HepG2 (cell line): Measurements from ENCODE around the gene GRB7. TPM values are rescaled to one million over a fixed set of nuclear protein-coding genes. Genes with fewer than 3 reads are reported as not detected.

ENCODE experiments used
- AKNA ChIP-seq: sonication (generic); formaldehyde crosslinking; IDR thresholded peaks from 2 replicates; pipeline ENCODE4 v1.4.0; 2020; ENCODE audit warnings: missing genetic modification reagents, borderline replicate concordance
- CBFB ChIP-seq: sonication (generic); formaldehyde crosslinking; IDR thresholded peaks from 2 replicates; pipeline ENCODE4 v1.4.0; 2020; ENCODE audit warnings: missing genetic modification reagents
- CC2D1A ChIP-seq: sonication (generic); formaldehyde crosslinking; IDR thresholded peaks from 2 replicates; pipeline ENCODE4 v1.8.1; 2023; ENCODE audit warnings: mild to moderate bottlenecking, missing genetic modification reagents
- CREB3 ChIP-seq: sonication (generic); formaldehyde crosslinking; IDR thresholded peaks from 2 replicates; pipeline ENCODE4 v1.5.0; 2020; ENCODE audit warnings: missing genetic modification reagents
- DR1 ChIP-seq: sonication (generic); formaldehyde crosslinking; IDR thresholded peaks from 2 replicates; pipeline ENCODE4 v1.8.0; 2021; ENCODE audit warnings: mild to moderate bottlenecking, missing genetic modification reagents, inconsistent platforms
- GZF1 ChIP-seq: sonication (generic); formaldehyde crosslinking; IDR thresholded peaks from 2 replicates; pipeline ENCODE4 v1.5.1; 2020; ENCODE audit warnings: mild to moderate bottlenecking, missing genetic modification reagents
- HNF4G ChIP-seq, 2 experiments: sonication (generic) in 1 of 2; formaldehyde crosslinking in 1 of 2; IDR thresholded peaks; 2 replicates each; pipeline versions ENCODE4 v1.4.0 to v1.6.1; 2011 to 2020; ENCODE audit warnings: borderline replicate concordance in 2 of 2, low read depth in 2 of 2, mild to moderate bottlenecking in 2 of 2, low read length in 1 of 2, missing genetic modification reagents in 1 of 2, moderate library complexity in 1 of 2
- JARID2 ChIP-seq: sonication (generic); formaldehyde crosslinking; IDR thresholded peaks from 2 replicates; pipeline ENCODE4 v1.8.1; 2023; ENCODE audit warnings: missing genetic modification reagents, inconsistent platforms; ENCODE audit not compliant: insufficient replicate concordance
- MBNL3 ChIP-seq: fragments of 250-450 bp; sonication (Bioruptor Pico); conservative IDR thresholded peaks from 2 replicates; pipeline ENCODE4 v1.8.0; 2022; ENCODE audit warnings: mild to moderate bottlenecking, inconsistent platforms
- MTF1 ChIP-seq: sonication (generic); formaldehyde crosslinking; IDR thresholded peaks from 2 replicates; pipeline ENCODE4 v1.5.0; 2020; ENCODE audit warnings: missing genetic modification reagents
- PCBP1 ChIP-seq: fragments of 200-400 bp; formaldehyde crosslinking; IDR thresholded peaks from 2 replicates; pipeline ENCODE4 v1.6.1; 2017; ENCODE audit warnings: mild to moderate bottlenecking, low read depth, low read length, borderline replicate concordance
- PLSCR1 ChIP-seq: sonication (generic); formaldehyde crosslinking; IDR thresholded peaks from 2 replicates; pipeline ENCODE4 v1.5.0; 2020; ENCODE audit warnings: missing genetic modification reagents, mild to moderate bottlenecking, borderline replicate concordance
- RCOR2 ChIP-seq: IDR thresholded peaks from 2 replicates; pipeline ENCODE4 v1.6.1; 2016; ENCODE audit warnings: missing biosample characterization, missing genetic modification reagents
- REXO4 ChIP-seq: sonication (generic); formaldehyde crosslinking; IDR thresholded peaks from 2 replicates; pipeline ENCODE4 v1.8.0; 2022; ENCODE audit warnings: missing genetic modification reagents, mild to moderate bottlenecking, borderline replicate concordance
- SIX1 ChIP-seq: sonication (generic); formaldehyde crosslinking; IDR thresholded peaks from 2 replicates; pipeline ENCODE4 v1.4.0; 2020; ENCODE audit warnings: missing genetic modification reagents, borderline replicate concordance
- STAT5B ChIP-seq: sonication (generic); formaldehyde crosslinking; IDR thresholded peaks from 2 replicates; pipeline ENCODE4 v1.4.0; 2020; ENCODE audit warnings: missing genetic modification reagents
- TAF15 ChIP-seq: fragments of 200-400 bp; formaldehyde crosslinking; IDR thresholded peaks from one replicate; pipeline ENCODE4 v1.6.1; 2018; ENCODE audit warnings: mild to moderate bottlenecking, low read depth, low read length; ENCODE audit not compliant: poor library complexity, severe bottlenecking
- ZBTB1 ChIP-seq: sonication (generic); formaldehyde crosslinking; IDR thresholded peaks from 2 replicates; pipeline ENCODE4 v1.4.0; 2020; ENCODE audit warnings: missing genetic modification reagents, borderline replicate concordance
- ZEB1 ChIP-seq: IDR thresholded peaks from 2 replicates; pipeline ENCODE4 v1.6.1; 2012; ENCODE audit warnings: mild to moderate bottlenecking, low read depth, inconsistent platforms; ENCODE audit not compliant: insufficient replicate concordance
- ZNF121 ChIP-seq: sonication (generic); formaldehyde crosslinking; IDR thresholded peaks from 2 replicates; pipeline ENCODE4 v1.5.0; 2020; ENCODE audit warnings: mild to moderate bottlenecking, missing genetic modification reagents
- ZNF598 ChIP-seq: sonication (generic); formaldehyde crosslinking; IDR thresholded peaks from 2 replicates; pipeline ENCODE4 v1.5.1; 2020; ENCODE audit warnings: mild to moderate bottlenecking, missing genetic modification reagents, borderline replicate concordance
- ZNF761 ChIP-seq: sonication (generic); formaldehyde crosslinking; conservative IDR thresholded peaks from 2 replicates; pipeline ENCODE4 v1.4.0; 2020; ENCODE audit warnings: mild to moderate bottlenecking, missing genetic modification reagents
- polyA plus RNA-seq, 8 experiments: library from polyadenylated mRNA; depleted of rRNA in 3 of 8; stranded (reverse) in 7 of 8; unstranded in 1 of 8; fragments of >200 nt; fragmentation: Illumina TruSeq in 4 of 8; extraction: Trizol in 4 of 8; gene quantifications; 2 replicates each; pipeline versions ENCODE4 v1.2.1 to v1.2.3, GENCODE V29; 2011 to 2016; ENCODE audit warnings: low read depth in 4 of 8, missing spikeins in 1 of 8, mixed read lengths in 1 of 8; ENCODE audit not compliant: insufficient read depth in 1 of 8
- total RNA-seq, 5 experiments: library from RNA; depleted of rRNA; stranded (reverse); fragments of >200 nt; fragmentation: Illumina TruSeq; extraction: Trizol; gene quantifications; 2 replicates each; pipeline ENCODE4 v1.2.3, GENCODE V29; 2016; ENCODE audit warnings: low read depth in 1 of 5

GRB7 gene
- total and polyA plus RNA-seq, 2 of the 13 experiments (the other 11 are each of a cell fraction or from before 2014, with no cell fraction given), result 60.2 to 77.7 TPM

GRCh38 chr17:39737760-39738567 lies at the start of gene GRB7 (continued):
- TF ChIP-seq RCOR2, result no peak
- no peak for TF ChIP-seq JARID2 (CRISPR knock-in tag)
- 0 out of 2 replicates have a peak, but pooled peaks have one; percentile 28 for TF ChIP-seq GZF1
- TF ChIP-seq ZEB1, result peak; percentile 73
- no peak for TF ChIP-seq MTF1 (CRISPR knock-in tag)
- TF ChIP-seq PLSCR1, result no peak
- peak; percentile 20; the same call in 1 of the 2 replicates for TF ChIP-seq CBFB (CRISPR knock-in tag)
- peak; percentile 42; the same call in 1 of the 2 replicates for TF ChIP-seq SIX1 (CRISPR knock-in tag)
- no peak for TF ChIP-seq CC2D1A (CRISPR knock-in tag)
- TF ChIP-seq ZNF761 (CRISPR knock-in tag), result 0 out of 2 replicates have a peak, but pooled peaks have one; percentile 75
- TF ChIP-seq AKNA (CRISPR knock-in tag), result no peak
- peak; percentile 85 for TF ChIP-seq PCBP1
- peak; percentile 86 for TF ChIP-seq DR1 (CRISPR knock-in tag)
- TF ChIP-seq REXO4 (CRISPR knock-in tag), result no peak
- no peak; the same call in none of the 2 replicates for TF ChIP-seq CREB3 (CRISPR knock-in tag)
- TF ChIP-seq ZNF121 (CRISPR knock-in tag), result peak; percentile 48; the same call in 1 of the 2 replicates
- TF ChIP-seq STAT5B (CRISPR knock-in tag), result no peak
- peak; percentile 36 for TF ChIP-seq TAF15
- peak; percentile 88; the same call in 1 of the 2 replicates for TF ChIP-seq ZNF598 (CRISPR knock-in tag)
- no peak for TF ChIP-seq MBNL3
- TF ChIP-seq HNF4G (IDR thresholded peaks at IDR 0.05; ENCODE audit: borderline replicate concordance, low read depth, low read length), result no peak; the same call in 1 of the 2 replicates
- TF ChIP-seq HNF4G (CRISPR knock-in tag; IDR thresholded peaks at IDR 0.05; ENCODE audit: borderline replicate concordance, low read depth), result no peak
- TF ChIP-seq ZBTB1 (CRISPR knock-in tag), result no peak
